ENCODE results near the gene SLC35F1.

DNA sequence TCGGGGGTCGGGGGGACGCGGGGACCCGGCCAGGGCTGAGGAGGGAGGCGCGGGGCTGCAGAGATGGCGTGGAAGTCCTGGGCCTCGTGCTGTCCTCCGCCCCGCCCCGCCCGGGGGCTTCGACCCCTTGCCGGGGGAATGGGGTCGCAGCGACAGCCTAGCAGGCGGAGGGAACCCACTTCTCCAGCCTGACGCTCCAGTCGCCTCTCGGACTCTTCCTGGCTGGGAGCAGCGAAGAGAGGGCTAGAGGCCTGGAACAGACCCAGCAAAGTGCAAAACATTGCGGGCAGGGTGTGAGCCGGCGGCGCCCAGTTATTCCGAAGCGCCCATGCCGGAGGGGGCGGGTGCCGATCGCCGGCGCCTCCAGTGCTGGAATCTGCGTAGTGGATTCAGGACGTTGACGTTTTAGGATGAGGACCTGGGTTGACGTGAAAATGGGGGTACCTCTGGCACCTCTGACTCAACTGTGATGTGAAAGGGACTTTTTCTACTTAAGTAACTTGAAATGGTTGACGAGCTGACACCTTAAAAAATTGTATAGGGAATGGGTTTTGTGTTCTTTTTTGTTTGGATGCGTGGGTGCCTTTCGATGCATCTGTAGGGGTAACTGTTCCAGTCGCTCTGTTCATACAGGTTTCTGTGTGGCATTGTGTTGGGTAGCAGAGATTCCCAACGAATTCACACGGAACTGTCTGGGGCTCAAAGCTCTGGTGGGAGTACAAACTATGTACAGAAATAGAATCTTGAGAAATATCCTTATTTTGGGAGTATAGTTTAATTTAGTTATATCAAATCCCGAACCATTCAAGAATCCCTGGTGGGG is 1.4 kb downstream of the SLC35F1 start:
- TF ChIP-seq EZH2 (IDR thresholded peaks at IDR 0.05; ENCODE audit: insufficient read depth, poor library complexity, severe bottlenecking) (no peak), EZH2phosphoT487 (IDR thresholded peaks at IDR 0.05; ENCODE audit: insufficient read depth, low read depth) (no peak)
